ENCODE measurements around the gene KIAA1671. TPM values are rescaled to one million over a fixed set of nuclear protein-coding genes. Genes with fewer than 3 reads are reported as not detected.

The KIAA1671 gene
- total RNA-seq, 2 donors from 2014 or later: 82.5 to 94.3 TPM

DNA sequence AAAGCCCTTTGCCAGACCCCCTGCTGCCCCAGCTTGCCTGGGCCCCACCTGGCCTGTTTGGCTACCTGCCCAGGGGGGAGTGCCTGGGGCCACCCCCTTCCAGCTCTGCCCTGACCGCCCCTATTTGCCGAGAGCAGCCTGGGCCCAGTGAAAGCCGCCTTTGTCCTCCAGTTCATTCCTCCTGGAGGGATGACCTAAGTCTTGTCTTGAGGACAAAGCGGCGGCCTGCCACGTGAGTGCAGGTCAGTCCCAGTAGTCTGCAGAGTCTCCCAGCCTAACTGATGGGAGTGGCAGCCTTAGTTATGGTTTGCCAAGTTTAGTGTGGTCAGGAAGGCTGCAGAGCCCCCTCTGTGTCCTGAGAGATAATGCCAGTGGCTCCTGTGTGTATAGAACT, 131.3 kb downstream of the KIAA1671 start:
- Histone ChIP-seq H3K27ac (no peak overlapping the region), H3K9ac (ENCODE audit: low read depth in 2 of 2, low read length in 2 of 2) (no peak overlapping the region), H3K4me1 (no peaks in the 10 kb centered on the region), H3K27me3 (no peaks in the 10 kb centered on the region), H3K4me3 (no peak overlapping the region), H3K9me3 (no peaks in the 10 kb centered on the region), H3K36me3 (no peaks in the 10 kb centered on the region)
- TF ChIP-seq CTCF (IDR thresholded peaks at IDR 0.05): no peak
- DNase-seq: no peak
- intact Hi-C loops (cut with DNase I): loop anchor here (5.0 kb wide), 1 partner anchor 88 kb away; no protein-coding TSS in a partner anchor

DNA sequence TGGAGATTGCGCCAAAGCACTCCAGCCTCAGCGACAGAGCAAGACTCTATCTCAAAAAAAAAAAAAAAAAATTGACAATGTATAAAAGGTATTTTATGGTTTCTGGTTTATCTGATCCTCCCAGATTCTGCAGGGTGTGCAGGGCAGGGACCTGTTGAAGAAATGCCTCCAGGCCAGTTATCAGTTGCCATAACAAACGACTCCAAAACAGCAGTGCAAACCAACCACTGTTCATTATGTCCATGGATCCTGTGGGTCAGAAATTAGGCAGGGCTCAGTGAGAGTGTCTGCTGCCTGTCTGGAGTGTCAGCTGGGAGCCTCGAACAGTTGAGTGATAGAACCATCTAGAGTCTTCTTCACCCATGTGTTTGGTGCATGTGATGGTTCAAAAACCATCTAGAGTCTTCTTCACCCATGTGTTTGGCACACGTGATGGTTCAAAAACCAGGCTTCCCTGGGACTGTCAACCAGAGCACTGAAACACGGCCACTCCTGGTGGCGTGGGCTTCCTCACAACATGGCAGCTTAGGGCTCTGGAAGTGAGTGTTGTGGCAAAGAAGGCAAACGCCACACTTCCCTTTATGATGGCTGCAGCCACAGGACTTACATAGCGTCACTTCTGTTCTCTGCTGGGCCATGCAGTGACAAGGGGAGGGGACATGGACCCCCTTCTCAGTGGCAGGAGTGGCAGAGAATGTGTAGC, 132.0 kb downstream of the KIAA1671 start:
- Histone ChIP-seq H3K9ac (ENCODE audit: low read depth in 2 of 2, low read length in 2 of 2) (no peak overlapping the region), H3K27me3 (no peaks in the 10 kb centered on the region), H3K27ac (no peak overlapping the region), H3K9me3 (no peaks in the 10 kb centered on the region), H3K36me3 (no peaks in the 10 kb centered on the region), H3K4me3 (no peak overlapping the region), H3K4me1 (no peaks in the 10 kb centered on the region)
- intact Hi-C loops (cut with DNase I): loop anchor here (5.0 kb wide), 1 partner anchor 88 kb away; no protein-coding TSS in a partner anchor
- TF ChIP-seq CTCF (IDR thresholded peaks at IDR 0.05): no peak
- no peak for DNase-seq

DNA sequence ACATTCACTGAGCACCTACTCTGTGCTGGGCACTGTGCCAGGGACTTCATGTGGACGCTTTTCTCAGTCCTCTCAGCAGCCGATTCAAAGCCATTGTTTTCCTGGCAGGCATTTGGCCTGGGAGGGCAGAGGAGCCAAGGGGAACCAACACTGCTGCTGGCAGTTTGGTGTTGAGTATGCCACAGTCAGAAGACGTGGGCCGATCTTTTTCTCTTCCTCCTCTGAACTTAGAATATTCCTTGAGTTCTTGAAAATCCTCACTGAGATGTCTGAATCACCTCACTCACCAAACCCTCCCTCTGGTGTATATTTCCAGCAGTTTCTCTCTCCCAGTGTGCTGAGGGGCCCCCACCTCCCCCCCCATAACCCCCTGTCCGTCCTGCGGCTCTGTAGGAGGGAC, 132.6 kb downstream of the KIAA1671 start:
- Histone ChIP-seq H3K9me3 (no peaks in the 10 kb centered on the region), H3K27me3 (no peaks in the 10 kb centered on the region), H3K27ac (no peak overlapping the region), H3K4me1 (no peaks in the 10 kb centered on the region), H3K36me3 (no peaks in the 10 kb centered on the region), H3K4me3 (no peak overlapping the region), H3K9ac (ENCODE audit: low read depth in 2 of 2, low read length in 2 of 2) (no peak overlapping the region)
- no peak for DNase-seq
- intact Hi-C loops (cut with DNase I): no loop called here
- TF ChIP-seq CTCF (IDR thresholded peaks at IDR 0.05): no peak

- Histone ChIP-seq H3K27ac (no peak overlapping the region), H3K9ac (ENCODE audit: low read depth in 2 of 2, low read length in 2 of 2) (no peak overlapping the region), H3K4me3 (no peak overlapping the region), H3K27me3 (no peaks in the 10 kb centered on the region), H3K36me3 (no peaks in the 10 kb centered on the region), H3K4me1 (no peaks in the 10 kb centered on the region), H3K9me3 (no peaks in the 10 kb centered on the region)
- TF ChIP-seq CTCF (IDR thresholded peaks at IDR 0.05): no peak
- DNase-seq: no peak
- intact Hi-C loops (cut with DNase I): no loop called here
Measured at GRCh38 chr22:25085930-25086901, 133.7 kb downstream of the KIAA1671 start.

GRCh38 chr22:25086902-25087282, 134.4 kb downstream of the KIAA1671 start:
- intact Hi-C loops (cut with DNase I): no loop called here
- Histone ChIP-seq H3K27ac (no peak overlapping the region), H3K4me1 (no peaks in the 10 kb centered on the region), H3K4me3 (no peak overlapping the region), H3K9me3 (no peaks in the 10 kb centered on the region), H3K9ac (ENCODE audit: low read depth in 2 of 2, low read length in 2 of 2) (no peak overlapping the region), H3K27me3 (no peaks in the 10 kb centered on the region), H3K36me3 (no peaks in the 10 kb centered on the region)
- no peak for TF ChIP-seq CTCF (IDR thresholded peaks at IDR 0.05)
- DNase-seq: no peak

Data from colonic mucosa (tissue), 4 donors.